H9 (cell line): ENCODE data around the gene CAGE1. TPM values are rescaled to one million over a fixed set of nuclear protein-coding genes. Genes with fewer than 3 reads are reported as not detected.

Source experiments
- DNase-seq: peaks from one replicate; pipeline ENCODE4 v3.0.0-alpha.2; 2017
- H2AFZ ChIP-seq: one replicate; pipeline ENCODE4 v1.6.1; 2013; ENCODE audit warnings: mild to moderate bottlenecking, low read length, control low read depth, moderate library complexity
- H2AK5ac ChIP-seq: 2 replicates; pipeline ENCODE4 v1.6.1; 2013; ENCODE audit warnings: low read length, control low read depth, mixed read lengths; ENCODE audit not compliant: insufficient read length
- H2BK120ac ChIP-seq: one replicate; pipeline ENCODE4 v1.6.1; 2013; ENCODE audit warnings: low read depth, mild to moderate bottlenecking, low read length, control low read depth, inconsistent platforms; ENCODE audit not compliant: poor library complexity, severe bottlenecking
- H2BK12ac ChIP-seq: 2 replicates; pipeline ENCODE4 v1.6.1; 2013; ENCODE audit warnings: low read length, control low read depth, mixed read lengths, low read depth; ENCODE audit not compliant: insufficient read length
- H2BK15ac ChIP-seq: 2 replicates; pipeline ENCODE4 v1.6.1; 2013; ENCODE audit warnings: low read depth, low read length, control low read depth
- H2BK20ac ChIP-seq: one replicate; pipeline ENCODE4 v1.6.1; 2013; ENCODE audit warnings: low read depth, mild to moderate bottlenecking, low read length, control low read depth, inconsistent platforms; ENCODE audit not compliant: poor library complexity, severe bottlenecking
- H2BK5ac ChIP-seq: 2 replicates; pipeline ENCODE4 v1.6.1; 2013; ENCODE audit warnings: low read length, control low read depth, mixed read lengths; ENCODE audit not compliant: insufficient read length
- H3K14ac ChIP-seq: 2 replicates; pipeline ENCODE4 v1.6.1; 2013; ENCODE audit warnings: low read length, control low read depth; ENCODE audit not compliant: insufficient read depth
- H3K18ac ChIP-seq: 2 replicates; pipeline ENCODE4 v1.6.1; 2013; ENCODE audit warnings: low read depth, mild to moderate bottlenecking, mixed read lengths, low read length, control low read depth; ENCODE audit not compliant: insufficient read length
- H3K23ac ChIP-seq: 2 replicates; pipeline ENCODE4 v1.6.1; 2013; ENCODE audit warnings: low read length, control low read depth, mixed read lengths, low read depth; ENCODE audit not compliant: insufficient read length
- H3K23me2 ChIP-seq: 2 replicates; pipeline ENCODE4 v1.6.1; 2013; ENCODE audit warnings: low read depth, mild to moderate bottlenecking, mixed read lengths, low read length, control low read depth; ENCODE audit not compliant: insufficient read length, poor library complexity, severe bottlenecking
- H3K27ac ChIP-seq: 2 replicates; pipeline ENCODE4 v1.5.1; 2013; ENCODE audit warnings: low read length, control low read depth, mixed read lengths, low read depth; ENCODE audit not compliant: insufficient read length
- H3K27me3 ChIP-seq: 2 replicates; pipeline ENCODE4 v1.6.1; 2013; ENCODE audit warnings: low read length, control low read depth, inconsistent platforms; ENCODE audit not compliant: insufficient read depth
- H3K4ac ChIP-seq: 2 replicates; pipeline ENCODE4 v1.6.1; 2013; ENCODE audit warnings: low read depth, mild to moderate bottlenecking, control low read depth, inconsistent platforms, low read length, moderate library complexity
- H3K4me1 ChIP-seq: 2 replicates; pipeline ENCODE4 v1.6.1; 2013; ENCODE audit warnings: low read length, control low read depth, inconsistent platforms; ENCODE audit not compliant: insufficient read depth
- H3K4me2 ChIP-seq: 2 replicates; pipeline ENCODE4 v1.6.1; 2013; ENCODE audit warnings: low read length, control low read depth, mixed read lengths; ENCODE audit not compliant: insufficient read length, insufficient read depth
- H3K56ac ChIP-seq: 2 replicates; pipeline ENCODE4 v1.6.1; 2013; ENCODE audit warnings: low read depth, mild to moderate bottlenecking, mixed read lengths, low read length, control low read depth; ENCODE audit not compliant: insufficient read length
- H3K79me1 ChIP-seq: 2 replicates; pipeline ENCODE4 v1.6.1; 2013; ENCODE audit warnings: low read depth, mild to moderate bottlenecking, moderate library complexity, low read length, control low read depth, inconsistent platforms; ENCODE audit not compliant: insufficient read depth, poor library complexity, severe bottlenecking
- H3K79me2 ChIP-seq: 2 replicates; pipeline ENCODE4 v1.6.1; 2013; ENCODE audit warnings: low read length, control low read depth, inconsistent platforms; ENCODE audit not compliant: insufficient read depth
- H3K9ac ChIP-seq: 2 replicates; pipeline ENCODE4 v1.6.1; 2013; ENCODE audit warnings: low read length, control low read depth, mixed read lengths; ENCODE audit not compliant: insufficient read length; ENCODE audit errors: extremely low read depth
- H3K9me3 ChIP-seq: one replicate; pipeline ENCODE4 v1.6.1; 2013; ENCODE audit warnings: low read depth, low read length, inconsistent platforms; ENCODE audit not compliant: control insufficient read depth
- H3T11ph ChIP-seq: one replicate; pipeline ENCODE4 v1.6.1; 2013; ENCODE audit warnings: mild to moderate bottlenecking, low read length, control low read depth, inconsistent platforms
- H4K20me1 ChIP-seq: one replicate; pipeline ENCODE4 v1.6.1; 2013; ENCODE audit not compliant: control insufficient read depth, insufficient read length, insufficient read depth
- H4K5ac ChIP-seq: 2 replicates; pipeline ENCODE4 v1.6.1; 2013; ENCODE audit warnings: low read depth, mild to moderate bottlenecking, mixed read lengths, low read length, control low read depth; ENCODE audit not compliant: insufficient read length
- H4K8ac ChIP-seq: replicated peaks from 2 replicates; pipeline ENCODE4 v1.6.1; 2013; ENCODE audit warnings: low read length, control low read depth, mixed read lengths, low read depth; ENCODE audit not compliant: insufficient read length
- H4K91ac ChIP-seq: 2 replicates; pipeline ENCODE4 v1.6.1; 2013; ENCODE audit warnings: low read depth, mild to moderate bottlenecking, moderate library complexity, mixed read lengths, low read length, control low read depth; ENCODE audit not compliant: insufficient read length
- H3K27ac Mint-ChIP-seq, 3 experiments: 2 replicates in 2 of 3; 3 replicates in 1 of 3; pipeline ENCODE4 v1.8.0; 2020 to 2021; ENCODE audit warnings: mixed read lengths in 3 of 3, mild to moderate bottlenecking in 1 of 3, moderate library complexity in 1 of 3
- H3K27me3 Mint-ChIP-seq: 2 replicates; pipeline ENCODE4 v1.8.0; 2021; ENCODE audit warnings: low read depth, mild to moderate bottlenecking, moderate library complexity, mixed read lengths
- H3K36me3 Mint-ChIP-seq, 3 experiments: 2 replicates in 2 of 3; 3 replicates in 1 of 3; pipeline ENCODE4 v1.8.0; 2020 to 2021; ENCODE audit warnings: low read depth in 3 of 3, mixed read lengths in 3 of 3; ENCODE audit not compliant: insufficient read depth in 1 of 3
- H3K4me1 Mint-ChIP-seq, 2 experiments: 2 replicates each; pipeline ENCODE4 v1.8.0; 2020; ENCODE audit warnings: mixed read lengths in 2 of 2
- H3K4me3 Mint-ChIP-seq, 2 experiments: 2 replicates in 1 of 2; 3 replicates in 1 of 2; pipeline ENCODE4 v1.8.0; 2020 to 2021; ENCODE audit warnings: mild to moderate bottlenecking in 2 of 2, mixed read lengths in 2 of 2, moderate library complexity in 1 of 2
- H3K9me3 Mint-ChIP-seq, 2 experiments: 2 replicates in 1 of 2; 3 replicates in 1 of 2; pipeline ENCODE4 v1.8.0; 2020; ENCODE audit warnings: mild to moderate bottlenecking in 2 of 2, mixed read lengths in 2 of 2, moderate library complexity in 1 of 2
- CTCF ChIP-seq: fragments of 200-600 bp; sonication (generic); conservative IDR thresholded peaks from 3 replicates; pipeline ENCODE4 v1.8.0; 2021; ENCODE audit warnings: antibody characterized with exemption, mild to moderate bottlenecking
- WGBS: extraction: QIAGEN DNeasy Blood & Tissue Kit; methylation state at CpG from one replicate; pipeline ENCODE4 v1.1.7; 2013; ENCODE audit warnings: missing lambda C conversion rate, low lambda C conversion rate, mixed read lengths; ENCODE audit not compliant: insufficient read length; ENCODE audit errors: extremely low coverage; 5-methylcytosine and 5-hydroxymethylcytosine counted together
- total RNA-seq: library from RNA; stranded (reverse); gene quantifications from 2 replicates; pipeline ENCODE4 v1.2.1, GENCODE V29; 2021

Gene CAGE1
- total RNA-seq, 1 experiment from 2014 or later: 0.28 TPM

DNA sequence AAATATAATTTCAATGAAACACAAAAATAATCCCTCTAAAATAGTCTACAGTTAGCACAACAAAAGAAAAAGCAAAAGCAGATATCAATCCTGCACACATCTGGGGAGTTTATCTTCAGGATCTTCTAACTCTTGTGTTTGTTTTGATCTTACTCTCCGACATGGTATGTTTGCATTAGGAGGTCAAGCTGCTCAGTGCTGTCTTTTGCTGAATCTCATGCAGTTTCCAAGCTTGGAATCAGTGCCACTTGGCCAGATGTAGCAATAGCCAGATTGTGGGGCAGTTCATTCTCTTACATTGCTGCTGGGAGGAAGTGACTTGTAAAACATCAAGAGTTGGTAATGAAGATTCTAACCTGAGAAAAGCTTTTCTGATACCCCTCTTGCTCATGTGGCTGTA, 29.5 kb upstream of the CAGE1 start:
- H3K56ac ChIP-seq: no peak overlapping the region
- H3K4ac ChIP-seq: no peak overlapping the region
- H3T11ph ChIP-seq: no peak overlapping the region
- H2BK15ac ChIP-seq: no peak overlapping the region
- H3K79me2 ChIP-seq: no peaks in the 10 kb centered on the region
- H2BK20ac ChIP-seq: no peak overlapping the region
- H3K4me2 ChIP-seq: no peak overlapping the region
- H3K14ac ChIP-seq: no peak overlapping the region
- no peaks in the 10 kb centered on the region for H3K27me3 ChIP-seq
- H3K18ac ChIP-seq: no peak overlapping the region
- H3K27ac ChIP-seq: no peak overlapping the region
- H3K4me3 Mint-ChIP-seq: no peak overlapping the region
- H3K9ac ChIP-seq: no peak overlapping the region
- no peak overlapping the region for H3K27ac Mint-ChIP-seq
- H2AK5ac ChIP-seq: no peak overlapping the region
- H2BK5ac ChIP-seq: no peak overlapping the region
- H3K23me2 ChIP-seq: no peaks in the 10 kb centered on the region
- H3K23ac ChIP-seq: no peak overlapping the region
- peaks cover 28% of the 10 kb centered on the region in 2 experiments for H3K4me1 Mint-ChIP-seq
- no peak for DNase-seq
- H4K8ac ChIP-seq: no peak overlapping the region
- no peaks in the 10 kb centered on the region for H3K9me3 ChIP-seq
- H3K79me1 ChIP-seq: no peaks in the 10 kb centered on the region
- no peaks in the 10 kb centered on the region for H3K9me3 Mint-ChIP-seq
- no peak overlapping the region for H2BK120ac ChIP-seq
- no peak overlapping the region for H2AFZ ChIP-seq
- H4K91ac ChIP-seq: no peak overlapping the region
- no peaks in the 10 kb centered on the region for H4K20me1 ChIP-seq
- H4K5ac ChIP-seq: no peak overlapping the region
- H3K4me1 ChIP-seq: peaks cover 5% of the 10 kb centered on the region; the same call in 1 of the 2 replicates
- H3K27me3 Mint-ChIP-seq: no peaks in the 10 kb centered on the region
- H2BK12ac ChIP-seq: no peak overlapping the region
- H3K36me3 Mint-ChIP-seq: peaks cover 24 to 45% (median 38%) of the 10 kb centered on the region in 3 experiments
- WGBS: no CpG with 5 or more reads among the region's 1 CpG
- TF ChIP-seq CTCF: no peak
